Activated gamma-delta T cell (primary cell): ENCODE measurements around the gene CMIP.

Source experiments
- DNase-seq: peaks from one replicate; lab custom pipeline; 2025; lab: John Stamatoyannopoulos, UW

Gene CMIP

GRCh38 chr16:81551151-81551808 lies 106.7 kb downstream of the CMIP start:
- DNase-seq: no peak

DNA sequence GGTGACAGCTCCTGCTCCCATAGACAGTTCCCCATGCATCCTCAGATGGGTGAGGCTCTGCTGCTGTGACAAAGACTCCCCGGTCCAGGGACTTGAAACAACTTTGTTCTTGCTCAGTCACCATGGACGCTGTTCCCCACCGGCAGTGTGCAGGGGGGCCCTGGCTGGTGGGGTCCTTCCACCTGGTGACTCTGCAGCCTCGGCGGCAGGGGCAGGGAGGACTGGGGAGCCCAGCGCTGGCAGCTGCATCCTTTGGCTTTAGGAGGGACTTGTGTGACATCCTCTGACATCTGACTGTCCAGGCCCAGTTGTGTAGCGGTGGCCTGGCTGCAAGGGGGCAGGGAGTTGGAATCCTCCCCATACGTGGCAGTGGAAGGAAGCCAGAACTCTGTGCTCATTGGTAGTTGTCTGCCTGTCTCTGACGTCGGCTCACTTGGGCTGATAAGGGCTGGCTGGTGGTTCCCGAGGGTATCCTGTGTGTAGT lies 107.3 kb downstream of the CMIP start:
- no peak for DNase-seq

- DNase-seq: no peak
Observed at GRCh38 chr16:81552743-81553079, 108.1 kb downstream of the CMIP start.

DNA sequence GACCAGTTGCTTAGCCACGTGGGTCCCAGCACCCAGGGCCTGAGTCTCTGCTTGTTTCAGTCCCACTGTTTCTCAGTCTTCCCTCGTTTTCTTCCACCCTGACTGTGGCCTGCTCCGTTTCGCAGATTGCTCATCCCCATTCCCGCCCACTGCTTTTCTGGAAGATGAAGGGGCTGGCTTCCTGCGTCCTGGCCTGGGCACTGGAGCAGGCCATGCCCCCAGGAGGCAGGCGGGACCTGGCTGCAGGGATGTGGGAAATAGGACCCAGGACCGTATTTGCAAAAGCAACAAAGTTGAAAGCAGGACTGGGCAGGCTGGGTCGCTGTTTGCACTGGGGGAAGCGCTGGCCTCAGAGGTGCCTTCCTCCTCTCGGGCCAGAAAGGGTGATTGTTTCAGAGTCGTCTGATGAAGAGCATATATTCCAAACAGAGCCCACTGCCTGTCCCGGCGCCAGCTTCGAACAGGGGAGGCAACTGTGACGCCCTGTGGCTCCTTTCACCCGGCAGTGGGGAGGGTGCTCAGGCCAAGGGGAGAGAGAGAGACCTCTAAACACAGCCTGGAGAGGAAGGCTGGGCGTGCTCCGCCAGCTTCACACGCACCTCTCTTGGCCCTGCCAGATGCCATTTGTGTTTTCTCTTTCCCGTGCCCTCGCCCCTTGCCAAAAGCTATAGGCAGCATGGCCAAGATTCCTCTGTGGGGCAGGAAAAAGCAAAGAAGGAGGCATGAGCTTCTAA lies 108.6 kb downstream of the CMIP start:
- DNase-seq: no peak

- no peak for DNase-seq
Observed at GRCh38 chr16:81553814-81554675, 109.4 kb downstream of the CMIP start.

DNA sequence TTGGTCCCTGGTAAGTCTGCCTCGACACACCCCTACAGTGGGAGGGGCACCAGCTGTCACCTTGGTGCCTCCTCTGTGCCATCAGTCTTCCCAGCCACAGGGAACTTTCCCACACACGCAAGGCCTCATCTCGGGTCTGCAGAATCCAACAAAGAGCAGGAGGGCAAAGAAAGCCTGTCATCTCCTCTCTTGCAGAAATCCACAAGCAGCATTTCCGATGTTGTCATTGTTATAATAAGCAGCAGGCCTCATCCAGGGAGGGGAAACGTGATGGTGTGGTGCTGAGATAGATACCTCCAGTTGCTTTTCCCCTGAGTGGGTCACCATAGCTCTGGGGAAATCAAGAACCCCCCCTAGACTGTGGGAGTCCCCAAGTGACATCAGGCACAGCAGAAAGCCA lies 110.4 kb downstream of the CMIP start:
- DNase-seq: no peak

DNA sequence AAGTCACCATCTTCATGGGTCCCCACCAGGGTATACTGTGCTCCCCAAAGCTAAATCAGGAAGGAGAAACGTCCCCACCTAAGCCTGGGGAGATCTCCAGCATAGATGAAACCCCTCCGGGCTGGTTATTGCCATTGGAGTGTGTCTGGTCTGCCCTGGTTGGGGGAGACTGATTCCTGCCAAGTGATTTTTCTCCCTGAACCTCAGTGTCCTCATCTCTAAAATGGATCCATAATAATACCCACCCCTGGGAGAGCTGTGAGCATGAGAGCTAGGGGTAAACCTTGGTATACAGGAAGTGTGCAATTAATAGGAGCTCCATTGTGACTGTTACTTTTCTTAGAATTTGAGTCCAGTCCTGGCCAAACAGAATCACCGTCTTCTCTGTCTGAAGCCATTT lies 111.1 kb downstream of the CMIP start:
- DNase-seq: no peak

GRCh38 chr16:81556715-81557284 lies 112.2 kb downstream of the CMIP start:
- no peak for DNase-seq

GRCh38 chr16:81558077-81558443 lies 113.5 kb downstream of the CMIP start:
- DNase-seq: no peak

GRCh38 chr16:81558444-81559175 lies 114.0 kb downstream of the CMIP start:
- no peak for DNase-seq

GRCh38 chr16:81560979-81561657 lies 116.5 kb downstream of the CMIP start:
- DNase-seq: no peak

GRCh38 chr16:81562174-81562849 lies 117.7 kb downstream of the CMIP start:
- DNase-seq: no peak

DNA sequence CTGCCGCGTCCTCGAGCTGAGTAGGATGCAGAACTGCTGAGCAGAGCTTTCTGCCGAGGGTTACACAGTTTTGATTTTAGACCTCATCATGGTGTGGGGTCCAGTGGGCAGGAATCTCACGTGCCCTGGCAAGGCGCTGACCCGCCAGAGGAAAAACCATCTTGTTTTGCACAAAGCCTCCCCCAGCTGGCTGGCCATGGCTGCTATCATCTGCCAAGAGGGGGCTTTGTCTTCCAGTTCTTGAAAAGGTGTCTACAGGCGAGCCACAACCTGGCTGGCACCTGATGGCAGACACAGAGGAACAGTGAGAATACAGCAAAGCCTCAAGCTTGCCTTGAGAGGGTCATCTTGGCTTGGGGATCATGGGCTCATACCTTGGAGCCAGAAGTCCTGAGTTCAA lies 118.3 kb downstream of the CMIP start:
- DNase-seq: no peak

- no peak for DNase-seq
Observed at GRCh38 chr16:81564421-81564911, 119.9 kb downstream of the CMIP start.

DNA sequence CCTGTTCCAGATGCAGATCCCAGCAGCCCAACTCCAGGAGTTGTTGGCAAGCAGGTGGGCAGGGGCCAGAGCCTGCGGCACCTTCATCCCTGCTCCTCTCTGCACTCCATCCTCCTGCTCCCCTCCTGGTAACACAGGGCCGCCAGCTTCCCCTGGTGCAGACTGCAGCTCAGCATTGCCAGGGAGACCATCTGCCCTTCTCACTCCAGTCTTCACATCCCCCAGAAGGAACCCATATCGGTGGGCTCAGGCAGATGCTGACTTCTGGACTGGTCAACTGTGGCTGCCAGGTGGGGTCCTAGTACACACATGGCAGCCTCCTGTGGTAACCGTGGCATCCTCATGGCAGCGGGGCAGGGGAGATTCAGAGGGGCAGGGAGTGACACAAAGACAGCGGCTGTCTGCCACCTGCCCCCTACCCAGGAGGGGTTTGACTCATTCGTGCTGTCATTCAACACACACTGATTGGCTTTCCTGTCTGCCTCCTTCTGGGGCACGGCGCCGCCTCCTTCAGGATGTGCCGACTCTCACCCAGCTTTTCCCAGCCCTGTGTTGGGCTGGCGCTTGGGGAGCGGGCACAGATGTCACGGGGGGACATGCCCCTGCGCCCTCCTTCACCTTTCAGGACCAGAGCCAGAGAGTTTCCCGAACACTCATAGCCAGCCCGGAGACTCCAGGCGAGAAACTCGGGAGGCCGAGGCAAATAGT lies 120.9 kb downstream of the CMIP start:
- DNase-seq: no peak

- DNase-seq: no peak
Observed at GRCh38 chr16:81566086-81567007, 121.7 kb downstream of the CMIP start.

DNA sequence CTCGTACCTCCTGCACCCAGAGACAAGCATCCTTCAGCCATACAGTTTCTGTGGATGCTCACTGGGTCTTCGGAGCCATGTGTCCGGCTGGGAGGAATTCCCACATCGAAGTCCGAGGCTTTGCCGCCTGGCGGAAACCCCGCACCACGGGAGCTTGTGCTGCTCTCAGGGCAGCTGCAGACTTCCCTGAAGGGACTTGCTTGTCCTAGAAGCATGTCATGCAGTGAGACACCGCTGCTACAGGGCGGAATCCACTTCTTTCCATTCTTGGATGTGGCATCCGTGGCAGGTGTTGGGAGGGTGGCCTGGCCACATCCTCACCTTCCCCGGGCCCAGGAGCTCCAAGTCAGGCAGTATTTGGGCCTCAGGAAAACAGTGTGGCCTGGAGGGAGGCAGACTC lies 122.5 kb downstream of the CMIP start:
- no peak for DNase-seq

- no peak for DNase-seq
Observed at GRCh38 chr16:81567987-81568748, 123.6 kb downstream of the CMIP start.
